ENCODE results near the gene LMBRD1.
"Not testable (repeated sequence)": the region's sequence is repeated elsewhere in the genome, so short reads cannot be mapped to it uniquely, and the experiment has no call there.

Gene LMBRD1

DNA sequence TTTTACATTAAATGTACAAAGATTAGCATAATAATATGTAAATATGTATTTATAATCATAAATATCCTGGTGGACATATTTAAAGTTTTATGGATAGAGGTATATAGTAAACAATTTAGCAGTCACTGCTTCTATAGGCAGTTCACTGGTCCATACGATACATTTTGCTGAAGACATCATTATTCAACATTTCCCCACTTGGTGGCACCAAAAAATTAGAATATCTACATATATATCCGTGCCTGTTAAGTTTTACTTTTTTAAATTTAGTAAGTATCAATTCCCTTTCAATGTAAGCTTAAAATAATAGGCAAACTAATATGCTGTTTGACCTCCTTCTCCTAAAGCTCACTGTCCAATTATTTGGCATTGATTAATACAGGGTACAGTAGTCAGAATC, 64.2 kb downstream of the LMBRD1 start:
- DNase-seq, result no peak

DNA sequence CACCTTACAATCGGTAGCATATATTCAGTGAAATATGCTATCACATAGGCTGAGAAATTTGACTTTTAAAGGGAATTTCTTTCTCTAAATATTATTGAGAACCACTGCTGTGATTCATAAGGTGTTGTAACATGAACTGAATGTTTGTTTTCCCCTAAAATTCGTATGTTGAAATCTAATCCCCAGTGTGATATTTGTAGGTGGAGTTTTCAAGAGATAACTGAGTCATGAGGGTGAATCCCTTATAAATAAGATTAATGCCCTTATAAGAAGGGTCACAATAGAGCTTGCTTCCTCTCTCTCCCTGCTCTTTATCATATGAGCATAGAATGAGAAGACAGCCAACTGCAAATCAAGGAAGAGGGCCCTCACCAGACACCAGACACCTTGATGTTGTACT, 64.8 kb downstream of the LMBRD1 start:
- no peak for DNase-seq

- DNase-seq, result no peak
Observed at GRCh38 chr6:69729870-69730449, 66.8 kb downstream of the LMBRD1 start.

- DNase-seq, result no peak
Observed at GRCh38 chr6:69722683-69723082, 74.1 kb downstream of the LMBRD1 start.

GRCh38 chr6:69719602-69720193, 77.1 kb downstream of the LMBRD1 start:
- no peak for DNase-seq

GRCh38 chr6:69706724-69707123, 90.1 kb downstream of the LMBRD1 start:
- DNase-seq, result no peak

DNA sequence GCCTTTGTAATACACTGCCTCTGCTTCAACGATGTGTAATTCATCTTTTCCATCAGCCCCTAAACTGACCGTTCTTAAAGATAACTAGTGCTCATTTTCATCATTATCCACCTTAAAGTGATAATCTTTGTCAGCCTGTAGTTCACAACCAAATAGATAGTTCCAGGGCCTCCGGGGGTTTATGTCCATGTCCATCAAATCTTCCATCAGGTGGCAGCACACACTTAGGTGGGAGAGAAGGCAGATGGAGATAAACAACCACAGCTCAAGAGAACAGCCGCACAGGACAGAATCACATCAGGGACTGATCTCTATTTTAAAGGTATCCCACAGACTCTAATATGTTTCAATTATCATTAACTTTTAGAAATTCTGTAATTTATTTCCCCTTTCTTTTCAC, 90.9 kb downstream of the LMBRD1 start:
- no peak for DNase-seq

DNA sequence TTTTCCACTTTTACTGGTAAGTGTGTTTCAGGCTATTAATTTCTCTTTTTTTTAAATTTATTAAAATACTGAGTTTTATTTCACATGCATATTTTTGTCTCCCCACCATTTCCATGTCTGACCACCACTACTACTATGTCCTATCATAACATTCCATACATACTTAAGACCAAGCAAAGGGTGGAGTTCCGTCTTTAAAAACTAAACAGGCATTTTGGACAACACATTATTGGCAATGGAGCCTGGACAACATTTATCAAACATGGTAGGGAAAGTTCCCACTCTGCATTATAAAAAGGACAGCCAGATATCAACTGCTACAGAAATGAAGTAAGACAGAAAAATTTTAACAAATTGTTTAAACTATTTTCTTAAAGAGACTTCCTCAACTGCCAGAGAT, 91.9 kb downstream of the LMBRD1 start:
- DNase-seq, result no peak

GRCh38 chr6:69699655-69700054, 97.2 kb downstream of the LMBRD1 start:
- no peak for DNase-seq

DNA sequence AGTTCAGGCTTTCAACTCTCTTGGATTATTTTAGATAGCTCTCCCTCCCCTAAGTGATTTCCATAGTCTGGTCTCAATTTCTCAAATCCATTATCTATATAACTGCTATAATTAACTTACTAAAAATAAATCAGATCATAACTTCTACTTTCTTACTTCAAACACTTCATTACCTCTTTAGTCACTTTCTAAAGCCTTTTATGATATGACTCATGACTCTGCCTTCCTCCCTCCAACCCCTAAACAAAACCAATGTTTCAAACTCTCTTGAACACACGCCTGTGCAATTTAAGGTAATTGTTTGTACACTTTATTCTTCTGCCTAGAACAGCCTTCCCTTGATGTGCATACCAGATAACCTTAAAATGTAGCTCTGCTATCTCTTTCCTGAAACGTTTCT, 100.5 kb downstream of the LMBRD1 start:
- DNase-seq, result no peak

DNA sequence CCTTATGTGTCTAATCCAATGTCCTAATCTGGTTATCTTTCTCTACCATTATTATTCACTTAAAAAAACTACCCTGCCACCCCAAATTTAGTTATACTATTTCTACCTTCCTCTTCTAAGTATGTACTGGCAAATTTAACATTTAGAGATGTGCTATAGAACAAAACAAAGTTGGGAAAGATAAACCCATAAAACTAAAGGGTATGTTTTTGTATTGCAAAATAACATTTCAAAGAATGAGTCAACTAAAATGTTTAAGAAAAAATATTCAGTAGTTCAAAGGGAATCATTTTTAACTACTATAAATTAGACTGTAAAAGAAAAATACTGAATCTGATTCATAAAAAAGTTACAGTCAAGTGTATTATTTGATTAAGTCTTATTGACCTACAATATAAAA, 103.0 kb downstream of the LMBRD1 start:
- DNase-seq, result no peak

GRCh38 chr6:69690986-69691385, 105.8 kb downstream of the LMBRD1 start:
- no peak for DNase-seq

GRCh38 chr6:69680302-69680701, 116.5 kb downstream of the LMBRD1 start:
- DNase-seq, result no peak

DNA sequence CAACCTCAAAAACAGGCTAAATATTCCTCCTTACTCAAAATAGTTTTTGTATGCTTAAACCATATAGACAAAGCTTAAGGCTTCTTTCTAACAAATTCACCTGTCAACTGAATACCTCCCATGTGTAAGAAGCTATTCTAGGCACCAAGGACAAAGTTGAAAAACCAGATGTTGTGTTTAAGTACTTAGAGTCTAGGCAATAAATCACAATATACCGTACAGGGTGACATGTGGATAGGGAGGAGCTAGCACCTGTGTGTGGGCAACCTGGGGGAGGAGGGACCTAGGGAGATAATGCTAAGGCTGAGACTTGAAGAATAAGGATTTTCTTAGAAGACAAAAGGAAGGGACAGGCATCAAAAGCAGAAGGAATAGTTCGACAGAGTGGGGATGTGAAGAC, 123.5 kb downstream of the LMBRD1 start:
- no peak for DNase-seq

DNA sequence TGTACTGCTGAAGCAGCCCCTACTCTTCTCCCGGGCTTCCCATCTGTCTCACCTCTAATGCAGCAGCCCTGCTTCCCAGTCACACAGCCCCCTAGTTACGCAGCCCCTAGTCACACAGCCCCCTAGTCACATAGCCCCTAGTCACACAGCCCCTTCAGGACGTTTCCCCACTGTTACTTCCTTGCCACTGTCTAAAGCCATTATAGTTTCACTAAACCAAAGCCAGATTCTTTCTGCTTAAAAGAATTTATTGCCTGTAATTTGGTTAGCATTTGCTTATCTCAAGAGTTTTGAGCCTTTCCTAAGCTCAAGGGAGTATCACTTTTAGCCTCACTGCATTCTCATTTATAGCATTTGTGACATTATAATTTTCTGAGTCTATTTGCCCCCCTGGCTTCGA, 127.9 kb downstream of the LMBRD1 start:
- no peak for DNase-seq

GRCh38 chr6:69666779-69667178, 130.0 kb downstream of the LMBRD1 start:
- DNase-seq, result not testable (repeated sequence)

DNA sequence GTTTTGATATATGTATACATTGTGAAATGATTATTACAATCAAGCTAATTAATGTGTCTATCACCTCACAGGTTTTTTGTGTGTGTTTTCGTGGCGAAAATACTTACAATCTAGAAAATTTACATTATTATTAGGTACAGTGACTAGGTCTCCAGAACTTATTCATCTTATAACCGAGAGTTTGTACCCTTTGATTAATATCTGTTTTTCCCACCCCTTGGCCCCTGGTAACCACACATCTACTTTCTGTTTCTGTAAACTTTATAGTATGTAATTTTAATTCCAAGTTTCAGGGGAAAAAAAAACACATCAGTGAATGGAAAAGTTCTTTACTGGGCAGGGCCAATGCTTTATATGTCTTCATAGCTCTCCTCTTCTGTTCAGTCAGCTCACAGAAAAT, 131.4 kb downstream of the LMBRD1 start:
- no peak for DNase-seq

DNA sequence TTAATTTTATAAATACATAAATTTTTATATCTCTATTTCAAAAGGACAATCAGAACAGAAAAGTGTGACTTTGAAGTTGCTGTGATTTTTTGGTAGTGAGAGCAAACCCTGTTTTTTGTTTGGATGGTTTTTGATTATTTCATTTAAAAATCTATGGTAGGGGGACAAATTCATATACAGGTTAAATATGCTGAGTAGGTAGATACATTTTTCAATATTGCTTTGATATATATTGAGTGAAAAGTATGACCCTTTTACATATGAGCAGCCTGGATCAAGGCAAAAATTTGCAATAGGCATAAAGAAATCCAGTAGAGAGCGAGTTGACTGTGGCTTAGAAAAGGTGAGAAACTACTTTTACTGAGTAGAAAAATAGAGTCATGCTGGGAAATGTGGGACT, 132.3 kb downstream of the LMBRD1 start:
- DNase-seq, result no peak

- no peak for DNase-seq
Observed at GRCh38 chr6:69663215-69663614, 133.6 kb downstream of the LMBRD1 start.

DNA sequence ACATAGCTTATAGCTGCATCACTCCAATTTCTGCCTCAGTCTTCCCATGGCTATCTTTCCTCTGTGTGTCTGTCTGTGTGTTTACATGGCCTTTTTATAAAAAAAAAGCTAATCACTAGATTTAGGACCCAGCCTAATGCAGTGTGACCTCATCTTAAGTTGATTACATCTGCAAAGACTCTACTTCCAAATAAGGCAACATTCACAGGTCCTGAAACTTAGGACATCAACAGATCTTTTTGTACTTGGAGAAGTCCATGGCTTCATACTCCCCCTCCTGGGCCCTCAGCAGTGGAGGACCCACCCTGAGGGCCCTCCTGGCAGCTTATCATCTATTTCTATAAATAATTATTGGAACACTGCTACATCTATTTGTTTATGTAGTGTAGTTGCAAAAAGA, 146.1 kb downstream of the LMBRD1 start:
- no peak for DNase-seq

GRCh38 chr6:69647726-69648125, 149.1 kb downstream of the LMBRD1 start:
- no peak for DNase-seq

DNA sequence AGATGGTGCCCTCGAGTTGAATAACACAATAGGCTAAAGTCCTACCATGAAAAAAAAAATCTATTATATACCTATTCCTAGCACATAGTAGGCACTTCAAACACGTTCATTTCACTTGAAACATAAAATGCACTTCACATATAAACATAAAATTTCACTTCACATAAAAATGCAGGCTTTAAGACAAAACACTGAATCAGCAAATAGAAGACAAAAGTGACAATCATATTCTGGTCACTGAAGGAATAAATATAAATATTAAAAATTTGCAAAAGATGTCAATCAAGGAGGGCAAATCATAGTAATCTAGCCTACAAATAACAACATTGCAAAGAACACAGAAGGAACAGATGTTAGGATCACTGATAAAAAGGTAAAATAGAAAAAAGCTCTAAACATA, 153.1 kb downstream of the LMBRD1 start:
- no peak for DNase-seq

- DNase-seq, result no peak
Observed at GRCh38 chr6:69632932-69633331, 163.9 kb downstream of the LMBRD1 start.

DNA sequence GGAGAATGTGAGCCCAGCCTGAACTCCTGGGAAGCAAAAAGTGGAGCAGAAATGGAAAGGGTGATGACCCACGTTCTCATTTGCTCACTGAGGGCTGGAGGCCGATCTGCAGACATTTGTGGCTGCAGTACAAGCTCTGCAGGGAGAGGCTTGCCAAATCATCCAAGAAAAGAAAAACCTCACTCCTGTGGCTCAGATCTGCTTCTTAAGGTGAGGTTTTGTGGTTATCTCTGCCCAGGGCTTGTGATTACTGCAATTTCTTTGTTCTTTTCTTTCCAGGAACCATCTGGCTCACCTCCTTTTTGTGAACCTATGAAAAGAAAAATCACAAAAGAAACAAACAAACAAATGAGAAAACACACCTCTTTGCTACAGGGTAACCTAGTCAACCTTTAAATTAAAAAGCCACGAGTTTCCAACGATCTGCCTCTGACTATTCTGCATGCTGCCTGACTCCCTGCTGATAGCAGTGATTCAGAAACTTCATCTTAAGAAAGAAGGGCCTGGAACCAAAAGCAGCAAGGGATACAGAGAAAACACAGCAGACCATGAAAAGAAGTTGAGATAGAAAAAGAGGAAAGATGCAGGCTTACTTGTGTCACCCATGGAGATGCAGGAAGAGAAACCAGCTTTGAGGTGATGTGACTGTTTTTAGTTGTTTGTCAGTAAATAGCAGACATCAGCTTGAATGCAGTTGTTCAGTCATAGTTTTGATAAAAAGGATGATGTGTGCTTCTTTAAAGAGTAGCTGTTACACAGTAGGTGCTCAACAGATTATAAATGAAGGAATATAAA, 165.1 kb downstream of the LMBRD1 start:
- DNase-seq, result no peak

GRCh38 chr6:69630767-69631166, 166.0 kb downstream of the LMBRD1 start:
- DNase-seq, result no peak

Measured in NCI-H187 (cell line).